ENCODE results near the gene TRPT1. TPM values are rescaled to one million over a fixed set of nuclear protein-coding genes. Genes with fewer than 3 reads are reported as not detected.

Gene TRPT1
- total and polyA plus RNA-seq, 9 of the 15 experiments (the other 6 are each of a cell fraction or from before 2014, with no cell fraction given) = 4.6 to 41.7 (median 23.1) TPM

GRCh38 chr11:64204464-64204989 is 21.5 kb downstream of the TRPT1 start (continued):
- no peak for TF ChIP-seq TARDBP (IDR thresholded peaks at IDR 0.05)
- no peak for TF ChIP-seq ZNF444 (CRISPR knock-in tag; IDR thresholded peaks at IDR 0.05)
- no peak for TF ChIP-seq ZNF316 (IDR thresholded peaks at IDR 0.05)
- no peak for TF ChIP-seq ZNF407 (IDR thresholded peaks at IDR 0.05; ENCODE audit: low read depth)
- TF ChIP-seq SIX5 (IDR thresholded peaks at IDR 0.05; ENCODE audit: borderline replicate concordance in 1 of 2, insufficient read depth in 1 of 2, low read depth in 1 of 2, low read length in 2 of 2) = no peak
- no peak for TF ChIP-seq ZNF668 (CRISPR knock-in tag; IDR thresholded peaks at IDR 0.05)
- TF ChIP-seq ZNF217 (CRISPR knock-in tag; IDR thresholded peaks at IDR 0.05) = no peak
- TF ChIP-seq NFXL1 (CRISPR knock-in tag; IDR thresholded peaks at IDR 0.05) = no peak
- no peak for TF ChIP-seq CHD2 (IDR thresholded peaks at IDR 0.05; ENCODE audit: low read depth, low read length)
- TF ChIP-seq ELF1 (tag; IDR thresholded peaks at IDR 0.05) = no peak
- no peak for TF ChIP-seq ZC3H8 (IDR thresholded peaks at IDR 0.05)
- no peak for TF ChIP-seq SMARCA4 (IDR thresholded peaks at IDR 0.05)
- no peak for TF ChIP-seq SRSF1 (IDR thresholded peaks at IDR 0.05; ENCODE audit: low read depth, low read length)
- TF ChIP-seq HNRNPUL1 (IDR thresholded peaks at IDR 0.05; ENCODE audit: low read length) = no peak
- no peak for TF ChIP-seq TAF9B (IDR thresholded peaks at IDR 0.05; ENCODE audit: partially characterized antibody)
- TF ChIP-seq FOXA3 (CRISPR knock-in tag; conservative IDR thresholded peaks at IDR 0.05 in 1 of 2, IDR thresholded peaks at IDR 0.05 in 1 of 2) = no peak
- no peak for TF ChIP-seq TAF15 (IDR thresholded peaks at IDR 0.05; ENCODE audit: low read depth, low read length)
- peak; percentile 87 to 90 for TF ChIP-seq RAD21 (CRISPR knock-in tag; conservative IDR thresholded peaks at IDR 0.05 in 1 of 2, IDR thresholded peaks at IDR 0.05 in 1 of 2)
- no peak for TF ChIP-seq PATZ1 (CRISPR knock-in tag; IDR thresholded peaks at IDR 0.05; ENCODE audit: borderline replicate concordance)
- no peak; a peak in 1 of 4 replicates for TF ChIP-seq KDM1A (IDR thresholded peaks at IDR 0.05)
